ENCODE results near the gene TSPAN31. TPM values are rescaled to one million over a fixed set of nuclear protein-coding genes. Genes with fewer than 3 reads are reported as not detected.

Gene TSPAN31
- total and polyA plus RNA-seq, 9 of the 15 experiments (the other 6 are each of a cell fraction or from before 2014, with no cell fraction given), result 11.3 to 26.4 (median 14.3) TPM

- H4K20me1 ChIP-seq (replicated peaks; ENCODE audit: control insufficient read depth, insufficient read depth, low read length), result no peaks in the 10 kb centered on the region
- peaks cover 0 to 20% of the 10 kb centered on the region in 2 experiments; a peak in 2 of 5 replicates for H3K4me1 ChIP-seq (replicated peaks in 1 of 2; ENCODE audit: control insufficient read depth in 2 of 2, insufficient read depth in 2 of 2, low read length in 2 of 2)
- ChIA-PET CTCF (ENCODE audit: low intra/inter-chr PET ratio) (no interaction called here), POLR2A (interaction anchor here (1.0 to 1.9 kb wide), 3 partner anchors 10 to 30 kb away, joined by 3 to 5 read pairs (median 4); partner anchors contain the start of gene OS9)
- intact Hi-C loops (cut with micrococcal nuclease) (no loop called here), in situ Hi-C loops (cut with MboI) (no loop called here)
- no peaks in the 10 kb centered on the region for H3K9me1 ChIP-seq (ENCODE audit: control insufficient read depth, insufficient read depth, low read length)
- H3K9ac ChIP-seq (ENCODE audit: insufficient read depth in 1 of 2, low read depth in 2 of 2, low read length in 2 of 2), result peak overlapping the region in 1 of 2 experiments; percentile 75; a peak in 1 of 4 replicates
- WGBS (ENCODE audit: insufficient coverage, low coverage, missing lambda C conversion rate), result 30% methylated on average over 2 of the region's 2 CpGs
- no peak for DNase-seq (ENCODE audit: extremely low read depth in 1 of 4, low spot score in 3 of 4)
- BruUV-seq (replicated peaks), result no TSS peak
- no peak overlapping the region for H2AFZ ChIP-seq (ENCODE audit: low read depth, low read length)
- ATAC-seq, result no peak
- no peak overlapping the region for H3K27ac ChIP-seq (ENCODE audit: extremely low read depth, low read depth, low read length)
- peaks cover 24% of the 10 kb centered on the region; the same call in 2 of the 3 replicates for H3K36me3 ChIP-seq (ENCODE audit: control insufficient read depth, insufficient read depth, low read length)
- no peak for FAIRE-seq
- H3K27me3 ChIP-seq (ENCODE audit: control insufficient read depth in 2 of 2, insufficient read depth in 2 of 2, low read length in 2 of 2), result peaks cover 0 to 4% of the 10 kb centered on the region in 2 experiments; a peak in 1 of 5 replicates
- H3K4me2 ChIP-seq (ENCODE audit: insufficient read depth, low read length), result no peak overlapping the region
- no peaks in the 10 kb centered on the region; the same call in 1 of the 2 replicates for H3K9me3 ChIP-seq (replicated peaks; ENCODE audit: control insufficient read depth, insufficient read depth, low read depth, low read length)
- H3K79me2 ChIP-seq (ENCODE audit: control insufficient read depth, insufficient read depth, low read length), result no peaks in the 10 kb centered on the region
- no peak overlapping the region for H3K4me3 ChIP-seq
- TF ChIP-seq CC2D1A (IDR thresholded peaks at IDR 0.05) (no peak), U2AF2 (optimal IDR thresholded peaks at IDR 0.05; ENCODE audit: low read depth, low read length) (no peak), NR1H2 (CRISPR knock-in tag; IDR thresholded peaks at IDR 0.05) (no peak), FOXK1 (CRISPR knock-in tag; IDR thresholded peaks at IDR 0.05; ENCODE audit: borderline replicate concordance) (no peak), GTF2E2 (tag; IDR thresholded peaks at IDR 0.05) (no peak), ZFP1 (CRISPR knock-in tag; IDR thresholded peaks at IDR 0.05) (no peak), TCF7 (IDR thresholded peaks at IDR 0.05; ENCODE audit: borderline replicate concordance) (no peak), OTX1 (CRISPR knock-in tag; IDR thresholded peaks at IDR 0.05) (no peak), ZNF75A (CRISPR knock-in tag; IDR thresholded peaks at IDR 0.05) (no peak), TSHZ1 (CRISPR knock-in tag; IDR thresholded peaks at IDR 0.05) (no peak), SREBF1 (IDR thresholded peaks at IDR 0.05; ENCODE audit: borderline replicate concordance, low read depth, low read length) (no peak), ZNF143 (CRISPR knock-in tag; IDR thresholded peaks at IDR 0.05) (no peak)
- TF ChIP-seq, protein P1, sequence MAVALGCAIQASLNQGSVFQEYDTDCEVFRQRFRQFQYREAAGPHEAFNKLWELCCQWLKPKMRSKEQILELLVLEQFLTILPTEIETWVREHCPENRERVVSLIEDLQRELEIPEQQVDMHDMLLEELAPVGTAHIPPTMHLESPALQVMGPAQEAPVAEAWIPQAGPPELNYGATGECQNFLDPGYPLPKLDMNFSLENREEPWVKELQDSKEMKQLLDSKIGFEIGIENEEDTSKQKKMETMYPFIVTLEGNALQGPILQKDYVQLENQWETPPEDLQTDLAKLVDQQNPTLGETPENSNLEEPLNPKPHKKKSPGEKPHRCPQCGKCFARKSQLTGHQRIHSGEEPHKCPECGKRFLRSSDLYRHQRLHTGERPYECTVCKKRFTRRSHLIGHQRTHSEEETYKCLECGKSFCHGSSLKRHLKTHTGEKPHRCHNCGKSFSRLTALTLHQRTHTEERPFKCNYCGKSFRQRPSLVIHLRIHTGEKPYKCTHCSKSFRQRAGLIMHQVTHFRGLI (CRISPR knock-in tag; IDR thresholded peaks at IDR 0.05), result no peak
- TF ChIP-seq, protein P2, sequence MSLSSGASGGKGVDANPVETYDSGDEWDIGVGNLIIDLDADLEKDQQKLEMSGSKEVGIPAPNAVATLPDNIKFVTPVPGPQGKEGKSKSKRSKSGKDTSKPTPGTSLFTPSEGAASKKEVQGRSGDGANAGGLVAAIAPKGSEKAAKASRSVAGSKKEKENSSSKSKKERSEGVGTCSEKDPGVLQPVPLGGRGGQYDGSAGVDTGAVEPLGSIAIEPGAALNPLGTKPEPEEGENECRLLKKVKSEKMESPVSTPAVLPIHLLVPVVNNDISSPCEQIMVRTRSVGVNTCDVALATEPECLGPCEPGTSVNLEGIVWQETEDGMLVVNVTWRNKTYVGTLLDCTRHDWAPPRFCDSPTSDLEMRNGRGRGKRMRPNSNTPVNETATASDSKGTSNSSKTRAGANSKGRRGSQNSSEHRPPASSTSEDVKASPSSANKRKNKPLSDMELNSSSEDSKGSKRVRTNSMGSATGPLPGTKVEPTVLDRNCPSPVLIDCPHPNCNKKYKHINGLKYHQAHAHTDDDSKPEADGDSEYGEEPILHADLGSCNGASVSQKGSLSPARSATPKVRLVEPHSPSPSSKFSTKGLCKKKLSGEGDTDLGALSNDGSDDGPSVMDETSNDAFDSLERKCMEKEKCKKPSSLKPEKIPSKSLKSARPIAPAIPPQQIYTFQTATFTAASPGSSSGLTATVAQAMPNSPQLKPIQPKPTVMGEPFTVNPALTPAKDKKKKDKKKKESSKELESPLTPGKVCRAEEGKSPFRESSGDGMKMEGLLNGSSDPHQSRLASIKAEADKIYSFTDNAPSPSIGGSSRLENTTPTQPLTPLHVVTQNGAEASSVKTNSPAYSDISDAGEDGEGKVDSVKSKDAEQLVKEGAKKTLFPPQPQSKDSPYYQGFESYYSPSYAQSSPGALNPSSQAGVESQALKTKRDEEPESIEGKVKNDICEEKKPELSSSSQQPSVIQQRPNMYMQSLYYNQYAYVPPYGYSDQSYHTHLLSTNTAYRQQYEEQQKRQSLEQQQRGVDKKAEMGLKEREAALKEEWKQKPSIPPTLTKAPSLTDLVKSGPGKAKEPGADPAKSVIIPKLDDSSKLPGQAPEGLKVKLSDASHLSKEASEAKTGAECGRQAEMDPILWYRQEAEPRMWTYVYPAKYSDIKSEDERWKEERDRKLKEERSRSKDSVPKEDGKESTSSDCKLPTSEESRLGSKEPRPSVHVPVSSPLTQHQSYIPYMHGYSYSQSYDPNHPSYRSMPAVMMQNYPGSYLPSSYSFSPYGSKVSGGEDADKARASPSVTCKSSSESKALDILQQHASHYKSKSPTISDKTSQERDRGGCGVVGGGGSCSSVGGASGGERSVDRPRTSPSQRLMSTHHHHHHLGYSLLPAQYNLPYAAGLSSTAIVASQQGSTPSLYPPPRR (CRISPR knock-in tag; IDR thresholded peaks at IDR 0.05; ENCODE audit: borderline replicate concordance), result no peak
Measured at GRCh38 chr12:57723630-57723962, 21.2 kb upstream of the TSPAN31 start.

All from K562 (cell line).